22Rv1 (cell line): ENCODE measurements around the gene IKZF1.

ENCODE experiments used
- CTCF ChIP-seq: fragments of 450-650 bp; IDR thresholded peaks from 2 replicates; pipeline ENCODE4 v1.5.1; 2017; ENCODE audit warnings: mild to moderate bottlenecking
- ZFX ChIP-seq: fragments of 450-650 bp; IDR thresholded peaks from 2 replicates; pipeline ENCODE4 v1.6.1; 2017; ENCODE audit warnings: antibody characterized with exemption, borderline replicate concordance

DNA sequence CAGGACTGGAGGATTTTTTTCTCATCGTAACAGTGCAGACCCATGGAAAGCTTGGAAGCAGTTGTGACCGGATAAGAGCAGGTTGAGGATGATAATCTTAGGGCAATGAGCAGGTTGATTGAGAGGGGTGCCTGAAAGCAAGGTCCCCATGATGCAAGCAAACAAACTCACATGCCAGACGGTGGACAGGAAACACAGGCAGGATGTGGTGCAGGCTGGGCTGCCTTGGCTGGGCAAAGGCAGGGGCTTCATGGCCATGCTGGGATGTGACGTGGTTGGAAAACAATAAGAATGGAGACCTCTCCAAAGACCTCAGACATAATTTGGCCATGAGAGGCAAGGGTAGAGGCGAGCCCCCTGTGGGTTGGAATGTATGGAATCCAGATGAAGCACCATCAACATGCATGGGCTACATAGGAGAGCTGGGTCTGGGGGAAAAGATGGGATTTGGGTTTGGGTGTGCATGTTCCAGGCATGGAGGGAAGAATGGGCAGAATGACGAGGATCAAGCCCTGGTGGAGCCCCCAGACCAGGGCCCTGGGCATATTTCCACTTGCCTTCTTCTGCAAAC lies 58.3 kb downstream of the IKZF1 start:
- TF ChIP-seq CTCF (no peak), ZFX (no peak)
